ENCODE results near the gene TASP1. TPM values are rescaled to one million over a fixed set of nuclear protein-coding genes. Genes with fewer than 3 reads are reported as not detected.

TASP1 gene
- polyA plus RNA-seq, 1 donor from 2014 or later: 20.2 TPM

GRCh38 chr20:13517831-13518230 is 120.9 kb downstream of the TASP1 start:
- TF ChIP-seq MXI1 (conservative IDR thresholded peaks at IDR 0.05; ENCODE audit: poor library complexity, severe bottlenecking): no peak
- Histone ChIP-seq H3K27ac (ENCODE audit: low read length) (no peak overlapping the region), H4K20me1 (ENCODE audit: insufficient read depth) (no peaks in the 10 kb centered on the region), H3K9ac (ENCODE audit: low read length) (no peak overlapping the region), H3K27me3 (ENCODE audit: insufficient read depth, low read depth, low read length) (no peaks in the 10 kb centered on the region), H3K9me3 (ENCODE audit: low read length) (no peaks in the 10 kb centered on the region), H3F3A (ENCODE audit: insufficient read depth, low read length, poor library complexity, severe bottlenecking) (no peaks in the 10 kb centered on the region), H3K4me3 (ENCODE audit: low read length) (no peak overlapping the region), H3K36me3 (ENCODE audit: insufficient read depth, low read length) (no peaks in the 10 kb centered on the region), H3K9me2 (ENCODE audit: insufficient read depth, low read length) (no peaks in the 10 kb centered on the region), H2AFZ (ENCODE audit: low read depth, low read length) (no peak overlapping the region), H3K79me2 (replicated peaks; ENCODE audit: insufficient read depth, low read length) (no peaks in the 10 kb centered on the region), H3K4me2 (ENCODE audit: low read length) (no peak overlapping the region)

DNA sequence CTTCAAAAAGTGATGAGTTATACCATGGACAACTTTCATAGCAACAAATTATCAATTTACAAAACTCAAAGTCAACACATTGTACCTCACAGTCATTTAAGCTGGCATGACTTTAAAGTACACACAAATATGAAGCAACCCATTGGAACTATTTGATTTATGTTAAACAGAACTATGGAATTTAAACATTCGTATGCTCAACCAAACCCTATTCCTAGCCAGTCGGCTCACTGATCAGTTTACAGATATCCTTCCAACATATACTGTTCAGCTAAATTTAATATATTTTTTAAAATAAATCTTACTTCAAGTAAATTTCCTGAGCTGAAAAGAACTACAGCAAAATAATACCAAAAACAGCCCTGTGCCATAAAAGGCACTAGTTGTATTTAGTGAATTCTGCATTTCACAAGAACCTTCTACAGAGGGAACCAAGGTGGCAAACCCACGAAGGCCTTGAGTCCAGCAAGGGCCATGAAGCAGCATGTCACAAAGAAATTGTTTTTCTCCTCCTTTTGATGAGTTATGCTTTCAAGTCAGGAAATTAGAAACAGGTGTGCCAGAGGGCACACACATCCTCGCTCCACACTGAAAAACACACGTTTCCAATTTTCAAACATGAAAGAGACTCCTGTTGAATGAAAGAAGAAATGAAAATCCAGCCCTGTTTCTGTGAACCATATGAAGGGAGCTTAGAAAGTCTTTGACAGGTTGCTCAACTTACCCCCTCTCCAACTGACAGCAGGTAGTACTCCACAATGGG is 122.8 kb downstream of the TASP1 start:
- Histone ChIP-seq H3K36me3 (ENCODE audit: insufficient read depth, low read length) (no peaks in the 10 kb centered on the region), H3K4me3 (ENCODE audit: low read length) (no peak overlapping the region), H2AFZ (ENCODE audit: low read depth, low read length) (no peak overlapping the region), H3F3A (ENCODE audit: insufficient read depth, low read length, poor library complexity, severe bottlenecking) (no peaks in the 10 kb centered on the region), H3K27ac (ENCODE audit: low read length) (no peak overlapping the region), H3K9ac (ENCODE audit: low read length) (no peak overlapping the region), H3K27me3 (ENCODE audit: insufficient read depth, low read depth, low read length) (no peaks in the 10 kb centered on the region), H3K79me2 (replicated peaks; ENCODE audit: insufficient read depth, low read length) (no peaks in the 10 kb centered on the region), H3K9me3 (ENCODE audit: low read length) (no peaks in the 10 kb centered on the region), H3K9me2 (ENCODE audit: insufficient read depth, low read length) (no peaks in the 10 kb centered on the region), H4K20me1 (ENCODE audit: insufficient read depth) (no peaks in the 10 kb centered on the region), H3K4me2 (ENCODE audit: low read length) (no peak overlapping the region)
- TF ChIP-seq, protein P1, sequence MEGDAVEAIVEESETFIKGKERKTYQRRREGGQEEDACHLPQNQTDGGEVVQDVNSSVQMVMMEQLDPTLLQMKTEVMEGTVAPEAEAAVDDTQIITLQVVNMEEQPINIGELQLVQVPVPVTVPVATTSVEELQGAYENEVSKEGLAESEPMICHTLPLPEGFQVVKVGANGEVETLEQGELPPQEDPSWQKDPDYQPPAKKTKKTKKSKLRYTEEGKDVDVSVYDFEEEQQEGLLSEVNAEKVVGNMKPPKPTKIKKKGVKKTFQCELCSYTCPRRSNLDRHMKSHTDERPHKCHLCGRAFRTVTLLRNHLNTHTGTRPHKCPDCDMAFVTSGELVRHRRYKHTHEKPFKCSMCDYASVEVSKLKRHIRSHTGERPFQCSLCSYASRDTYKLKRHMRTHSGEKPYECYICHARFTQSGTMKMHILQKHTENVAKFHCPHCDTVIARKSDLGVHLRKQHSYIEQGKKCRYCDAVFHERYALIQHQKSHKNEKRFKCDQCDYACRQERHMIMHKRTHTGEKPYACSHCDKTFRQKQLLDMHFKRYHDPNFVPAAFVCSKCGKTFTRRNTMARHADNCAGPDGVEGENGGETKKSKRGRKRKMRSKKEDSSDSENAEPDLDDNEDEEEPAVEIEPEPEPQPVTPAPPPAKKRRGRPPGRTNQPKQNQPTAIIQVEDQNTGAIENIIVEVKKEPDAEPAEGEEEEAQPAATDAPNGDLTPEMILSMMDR (IDR thresholded peaks at IDR 0.05; ENCODE audit: poor library complexity, severe bottlenecking): no peak
- TF ChIP-seq TAF1 (IDR thresholded peaks at IDR 0.05; ENCODE audit: low read depth) (no peak), REST (IDR thresholded peaks at IDR 0.05; ENCODE audit: borderline replicate concordance) (no peak), POLR2AphosphoS5 (IDR thresholded peaks at IDR 0.05) (no peak), MXI1 (conservative IDR thresholded peaks at IDR 0.05; ENCODE audit: poor library complexity, severe bottlenecking) (no peak), RAD21 (conservative IDR thresholded peaks at IDR 0.05) (no peak), SMC3 (conservative IDR thresholded peaks at IDR 0.05; ENCODE audit: poor library complexity) (no peak), EP300 (conservative IDR thresholded peaks at IDR 0.05; ENCODE audit: poor library complexity, severe bottlenecking) (no peak), EZH2 (IDR thresholded peaks at IDR 0.05; ENCODE audit: borderline replicate concordance, insufficient read depth, low read length, poor library complexity, severe bottlenecking) (no peak)

Measured in neural cell (in vitro differentiated cells).